Stimulated activated CD4-positive, alpha-beta T cell treated with anti-CD3 and anti-CD28 coated beads, Interleukin-1b, Interleukin-23, amount 100 ng/mL, for 24 hours (primary cell): ENCODE measurements around the gene NEK5.

Source experiments
- DNase-seq, 4 experiments: peaks; one replicate each; pipeline ENCODE4 v3.0.0-alpha.2; 2020; ENCODE audit warnings: low read depth in 4 of 4, low spot score in 1 of 4

The NEK5 gene

GRCh38 chr13:51993713-51994112 lies 135.2 kb downstream of the NEK5 start:
- DNase-seq, result no peak

- no peak for DNase-seq
Observed at GRCh38 chr13:51988988-51989618, 139.8 kb downstream of the NEK5 start.
